ENCODE results near the gene RCSD1. TPM values are rescaled to one million over a fixed set of nuclear protein-coding genes. Genes with fewer than 3 reads are reported as not detected.

RCSD1 gene
- total RNA-seq, 1 donor from 2014 or later, result 39.5 TPM

- no peak for TF ChIP-seq CTCF (IDR thresholded peaks at IDR 0.05; ENCODE audit: unreplicated experiment)
- Mint-ChIP-seq H3K4me1 (ENCODE audit: unreplicated experiment) (peaks cover 16% of the 10 kb centered on the region), H3K9me3 (ENCODE audit: unreplicated experiment) (no peaks in the 10 kb centered on the region), H3K27ac (ENCODE audit: unreplicated experiment) (no peak overlapping the region), H3K36me3 (ENCODE audit: low read depth, unreplicated experiment) (peaks cover 40% of the 10 kb centered on the region), H3K27me3 (ENCODE audit: unreplicated experiment) (no peaks in the 10 kb centered on the region), H3K4me3 (ENCODE audit: unreplicated experiment) (peak overlapping the region; percentile 28)
- no peak for DNase-seq (ENCODE audit: low spot score)
Observed at GRCh38 chr1:167673265-167673664, 43.2 kb downstream of the RCSD1 start.

- TF ChIP-seq CTCF (IDR thresholded peaks at IDR 0.05; ENCODE audit: unreplicated experiment), result no peak
- Mint-ChIP-seq H3K27ac (ENCODE audit: unreplicated experiment) (no peak overlapping the region), H3K9me3 (ENCODE audit: unreplicated experiment) (no peaks in the 10 kb centered on the region), H3K4me1 (ENCODE audit: unreplicated experiment) (peaks cover 16% of the 10 kb centered on the region), H3K36me3 (ENCODE audit: low read depth, unreplicated experiment) (peaks cover 40% of the 10 kb centered on the region), H3K4me3 (ENCODE audit: unreplicated experiment) (no peak overlapping the region), H3K27me3 (ENCODE audit: unreplicated experiment) (no peaks in the 10 kb centered on the region)
- DNase-seq (ENCODE audit: low spot score), result no peak
Observed at GRCh38 chr1:167674156-167674555, 44.1 kb downstream of the RCSD1 start.

- H3K4me1 Mint-ChIP-seq (ENCODE audit: unreplicated experiment), result peaks cover 9% of the 10 kb centered on the region
- H3K27me3 Mint-ChIP-seq (ENCODE audit: unreplicated experiment), result no peaks in the 10 kb centered on the region
- H3K9me3 Mint-ChIP-seq (ENCODE audit: unreplicated experiment), result no peaks in the 10 kb centered on the region
- no peak overlapping the region for H3K27ac Mint-ChIP-seq (ENCODE audit: unreplicated experiment)
- DNase-seq (ENCODE audit: low spot score), result no peak
- peaks cover 37% of the 10 kb centered on the region for H3K36me3 Mint-ChIP-seq (ENCODE audit: low read depth, unreplicated experiment)
- TF ChIP-seq CTCF (IDR thresholded peaks at IDR 0.05; ENCODE audit: unreplicated experiment), result no peak
- no peak overlapping the region for H3K4me3 Mint-ChIP-seq (ENCODE audit: unreplicated experiment)
Observed at GRCh38 chr1:167675440-167675839, 45.4 kb downstream of the RCSD1 start.

GRCh38 chr1:167676205-167676915 is 46.3 kb downstream of the RCSD1 start:
- Mint-ChIP-seq H3K36me3 (ENCODE audit: low read depth, unreplicated experiment) (peaks cover 28% of the 10 kb centered on the region), H3K27ac (ENCODE audit: unreplicated experiment) (no peak overlapping the region), H3K4me1 (ENCODE audit: unreplicated experiment) (peaks cover 4% of the 10 kb centered on the region), H3K9me3 (ENCODE audit: unreplicated experiment) (no peaks in the 10 kb centered on the region), H3K27me3 (ENCODE audit: unreplicated experiment) (peaks cover 2% of the 10 kb centered on the region), H3K4me3 (ENCODE audit: unreplicated experiment) (no peak overlapping the region)
- DNase-seq (ENCODE audit: low spot score), result no peak
- no peak for TF ChIP-seq CTCF (IDR thresholded peaks at IDR 0.05; ENCODE audit: unreplicated experiment)

All from endothelial cell (in vitro differentiated cells).